A673 (cell line): ENCODE measurements around the gene AGAP1. TPM values are rescaled to one million over a fixed set of nuclear protein-coding genes. Genes with fewer than 3 reads are reported as not detected.

Source experiments
- BruUV-seq: library from RNA; stranded (reverse); fragments of 400-500 nt; replicated peaks from 2 replicates; lab custom pipeline; 2021; lab: Mats Ljungman, UMichigan
- CTCF ChIA-PET: fragments of 300-600 bp; sonication (Branson Sonifier 250); formaldehyde crosslinking; loops from one replicate; lab custom pipeline; 2022; ENCODE audit warnings: antibody characterized with exemption; lab: Charles Lee
- POLR2A ChIA-PET: fragments of 300-600 bp; sonication (Branson Sonifier 250); formaldehyde crosslinking; loops from one replicate; lab custom pipeline; 2022; ENCODE audit warnings: antibody characterized with exemption; ENCODE audit not compliant: low non-redundant PET; lab: Charles Lee
- DNase-seq: peaks from one replicate; pipeline ENCODE4 v3.0.0-alpha.2; 2015; ENCODE audit warnings: low spot score
- H3K27ac ChIP-seq: fragments of 200-600 bp; sonication (generic); 2 replicates; pipeline ENCODE4 v1.5.1; 2016; ENCODE audit warnings: mixed run types, low read depth, mild to moderate bottlenecking, mixed read lengths, antibody characterized with exemption, low read length; ENCODE audit not compliant: poor library complexity, severe bottlenecking
- H3K27me3 ChIP-seq: fragments of 200-600 bp; sonication (generic); replicated peaks from 2 replicates; pipeline ENCODE4 v1.6.1; 2017; ENCODE audit warnings: mixed run types, low read depth, mild to moderate bottlenecking, mixed read lengths, antibody characterized with exemption, low read length; ENCODE audit not compliant: insufficient read depth, poor library complexity
- H3K36me3 ChIP-seq: fragments of 200-600 bp; sonication (generic); 2 replicates; pipeline ENCODE4 v1.6.1; 2016; ENCODE audit warnings: mixed run types, mild to moderate bottlenecking, mixed read lengths, antibody characterized with exemption, low read length; ENCODE audit not compliant: insufficient read depth, poor library complexity, severe bottlenecking
- H3K4me1 ChIP-seq: fragments of 200-600 bp; sonication (generic); 2 replicates; pipeline ENCODE4 v1.6.1; 2017; ENCODE audit warnings: mixed run types, mild to moderate bottlenecking, mixed read lengths, antibody characterized with exemption, low read length; ENCODE audit not compliant: insufficient read depth, poor library complexity, severe bottlenecking
- H3K4me3 ChIP-seq: fragments of 200-600 bp; sonication (generic); 2 replicates; pipeline ENCODE4 v1.5.1; 2016; ENCODE audit warnings: low read depth, mixed run types, mild to moderate bottlenecking, mixed read lengths, low read length; ENCODE audit not compliant: poor library complexity, severe bottlenecking
- H3K9me3 ChIP-seq: fragments of 200-600 bp; sonication (generic); 2 replicates; pipeline ENCODE4 v1.6.1; 2016; ENCODE audit warnings: mixed run types, low read depth, mild to moderate bottlenecking, mixed read lengths, antibody characterized with exemption, low read length; ENCODE audit not compliant: poor library complexity, severe bottlenecking
- EZH2 ChIP-seq: fragments of 200-600 bp; sonication (generic); IDR thresholded peaks from 2 replicates; pipeline ENCODE4 v1.6.1; 2017; ENCODE audit warnings: borderline replicate concordance, low read depth, mild to moderate bottlenecking, mixed read lengths, antibody characterized with exemption, low read length; ENCODE audit not compliant: poor library complexity, severe bottlenecking
- intact Hi-C: fragments of 100-400 bp; cut with micrococcal nuclease; formaldehyde crosslinking; loops from one replicate; pipeline ENCODE4 v1.10.0; 2022; ENCODE audit not compliant: unreplicated experiment
- total RNA-seq: library from RNA; stranded (reverse); gene quantifications from 2 replicates; pipeline ENCODE4 v1.2.3, GENCODE V29; 2021
- TF ChIP-seq, protein P1 (sequence below): fragments of 300-800, 200-600 bp; sonication (generic); conservative IDR thresholded peaks from 2 replicates; pipeline ENCODE4 v1.5.1; 2017; ENCODE audit warnings: low read depth, mild to moderate bottlenecking, antibody characterized with exemption, low read length, moderate library complexity, mixed read lengths

Gene AGAP1
- total RNA-seq, 1 experiment from 2014 or later = 25.3 TPM

- ChIA-PET POLR2A (no interaction called here), CTCF (no interaction called here)
- H3K4me1 ChIP-seq = no peaks in the 10 kb centered on the region
- no peaks in the 10 kb centered on the region for H3K27me3 ChIP-seq
- no TSS peak for BruUV-seq
- no peak overlapping the region for H3K4me3 ChIP-seq
- TF ChIP-seq, protein P1, sequence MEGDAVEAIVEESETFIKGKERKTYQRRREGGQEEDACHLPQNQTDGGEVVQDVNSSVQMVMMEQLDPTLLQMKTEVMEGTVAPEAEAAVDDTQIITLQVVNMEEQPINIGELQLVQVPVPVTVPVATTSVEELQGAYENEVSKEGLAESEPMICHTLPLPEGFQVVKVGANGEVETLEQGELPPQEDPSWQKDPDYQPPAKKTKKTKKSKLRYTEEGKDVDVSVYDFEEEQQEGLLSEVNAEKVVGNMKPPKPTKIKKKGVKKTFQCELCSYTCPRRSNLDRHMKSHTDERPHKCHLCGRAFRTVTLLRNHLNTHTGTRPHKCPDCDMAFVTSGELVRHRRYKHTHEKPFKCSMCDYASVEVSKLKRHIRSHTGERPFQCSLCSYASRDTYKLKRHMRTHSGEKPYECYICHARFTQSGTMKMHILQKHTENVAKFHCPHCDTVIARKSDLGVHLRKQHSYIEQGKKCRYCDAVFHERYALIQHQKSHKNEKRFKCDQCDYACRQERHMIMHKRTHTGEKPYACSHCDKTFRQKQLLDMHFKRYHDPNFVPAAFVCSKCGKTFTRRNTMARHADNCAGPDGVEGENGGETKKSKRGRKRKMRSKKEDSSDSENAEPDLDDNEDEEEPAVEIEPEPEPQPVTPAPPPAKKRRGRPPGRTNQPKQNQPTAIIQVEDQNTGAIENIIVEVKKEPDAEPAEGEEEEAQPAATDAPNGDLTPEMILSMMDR = no peak
- TF ChIP-seq EZH2 = no peak
- intact Hi-C loops = no loop called here
- no peaks in the 10 kb centered on the region for H3K9me3 ChIP-seq
- H3K27ac ChIP-seq = no peak overlapping the region
- no peaks in the 10 kb centered on the region for H3K36me3 ChIP-seq
- DNase-seq = no peak
Observed at GRCh38 chr2:235921508-235922191, 427.8 kb downstream of the AGAP1 start.

DNA sequence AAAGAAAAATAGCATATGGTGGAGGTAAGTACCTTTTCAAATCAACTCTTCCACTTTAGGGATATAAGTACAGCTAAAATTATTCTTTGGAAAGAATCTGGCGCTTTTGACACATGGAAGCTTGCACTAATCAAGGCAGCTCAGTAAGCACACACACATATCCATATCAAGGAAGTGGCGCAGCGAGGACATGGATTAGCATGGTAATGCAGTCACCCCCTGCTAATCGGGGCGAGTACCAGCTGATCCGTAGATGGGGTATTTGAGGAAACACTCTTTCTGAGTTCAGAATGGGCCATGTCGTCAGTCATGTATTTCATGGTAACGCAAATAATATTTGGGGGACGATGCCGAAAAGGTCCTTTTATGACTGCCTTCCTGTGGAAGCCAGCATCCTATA, 429.0 kb downstream of the AGAP1 start:
- Histone ChIP-seq H3K36me3 (no peaks in the 10 kb centered on the region), H3K9me3 (no peaks in the 10 kb centered on the region), H3K27me3 (no peaks in the 10 kb centered on the region), H3K27ac (no peak overlapping the region), H3K4me3 (no peak overlapping the region), H3K4me1 (no peaks in the 10 kb centered on the region)
- TF ChIP-seq, protein P1 = no peak
- TF ChIP-seq EZH2 = no peak
- ChIA-PET POLR2A (no interaction called here), CTCF (no interaction called here)
- no TSS peak for BruUV-seq
- DNase-seq = no peak
- intact Hi-C loops = no loop called here

- DNase-seq = no peak
- intact Hi-C loops = no loop called here
- no peaks in the 10 kb centered on the region for H3K36me3 ChIP-seq
- H3K27ac ChIP-seq = no peak overlapping the region
- H3K9me3 ChIP-seq = no peaks in the 10 kb centered on the region
- no peak overlapping the region for H3K4me3 ChIP-seq
- H3K27me3 ChIP-seq = no peaks in the 10 kb centered on the region
- no peak for TF ChIP-seq EZH2
- TF ChIP-seq, protein P1 = no peak
- no TSS peak for BruUV-seq
- POLR2A ChIA-PET = no interaction called here
- CTCF ChIA-PET = no interaction called here
- H3K4me1 ChIP-seq = no peaks in the 10 kb centered on the region
Observed at GRCh38 chr2:235923859-235924674, 430.2 kb downstream of the AGAP1 start.
